Panc1 (cell line): Measurements from ENCODE around the gene TRIM43. TPM values are rescaled to one million over a fixed set of nuclear protein-coding genes. Genes with fewer than 3 reads are reported as not detected.
"Not testable (repeated sequence)": the region's sequence is repeated elsewhere in the genome, so short reads cannot be mapped to it uniquely, and the experiment has no call there.

ENCODE experiments used
- ATAC-seq: fragments of 200-7000 bp; cut with Tn5 transposase; 2 replicates; pipeline ENCODE4 v1.9.1; 2020; ENCODE audit warnings: mild to moderate bottlenecking, moderate library complexity
- BruUV-seq: library from RNA; stranded (reverse); fragments of 400-500 nt; replicated peaks from 2 replicates; lab custom pipeline; 2021; lab: Mats Ljungman, UMichigan
- CTCF ChIA-PET: fragments of 300-600 bp; sonication (Branson Sonifier 250); formaldehyde crosslinking; loops from one replicate; lab custom pipeline; 2022; ENCODE audit warnings: antibody characterized with exemption; lab: Charles Lee
- POLR2A ChIA-PET: fragments of 300-600 bp; sonication (Branson Sonifier 250); formaldehyde crosslinking; loops from one replicate; lab custom pipeline; 2022; ENCODE audit warnings: antibody characterized with exemption; lab: Charles Lee
- DNase-seq: peaks from one replicate; pipeline ENCODE4 v3.0.0-alpha.2; 2010; ENCODE audit warnings: low read depth, low spot score
- H3K27ac ChIP-seq: 2 replicates; pipeline ENCODE4 v1.5.1; 2011; ENCODE audit warnings: mild to moderate bottlenecking, low read length, inconsistent platforms
- H3K27me3 ChIP-seq: fragments of 200-500 bp; sonication (Bioruptor generic); 2 replicates; pipeline ENCODE4 v1.6.0; 2014; ENCODE audit warnings: low read length, inconsistent platforms; ENCODE audit not compliant: control insufficient read depth, insufficient read depth
- H3K36me3 ChIP-seq: fragments of 200-500 bp; sonication (Bioruptor generic); 2 replicates; pipeline ENCODE4 v1.5.1; 2014; ENCODE audit warnings: inconsistent platforms, mild to moderate bottlenecking, low read length, moderate library complexity; ENCODE audit not compliant: control insufficient read depth, insufficient read depth
- H3K4me1 ChIP-seq: 2 replicates; pipeline ENCODE4 v1.5.1; 2011; ENCODE audit warnings: inconsistent platforms, mild to moderate bottlenecking, low read length, moderate library complexity; ENCODE audit not compliant: control insufficient read depth, insufficient read depth
- H3K4me3 ChIP-seq, 2 experiments: 2 replicates each; pipeline ENCODE4 v1.5.1; 2011 to 2012; ENCODE audit warnings: low read depth in 2 of 2, low read length in 2 of 2, mild to moderate bottlenecking in 2 of 2, inconsistent platforms in 1 of 2, moderate library complexity in 1 of 2
- H3K9me3 ChIP-seq: fragments of 200-500 bp; sonication (Bioruptor generic); 2 replicates; pipeline ENCODE4 v1.5.1; 2014; ENCODE audit warnings: low read depth, mild to moderate bottlenecking, inconsistent platforms, low read length, moderate library complexity; ENCODE audit not compliant: control insufficient read depth, insufficient read depth
- in situ Hi-C: cut with HindIII; loops from 2 replicates; pipeline ENCODE4 v1.10.0; 2016; ENCODE audit warnings: low sequenced_read_pairs, low pct_unique_long_range_greater_than_20kb
- intact Hi-C: fragments of 100-400 bp; cut with micrococcal nuclease; formaldehyde crosslinking; loops from one replicate; pipeline ENCODE4 v1.10.0; 2022; ENCODE audit not compliant: unreplicated experiment
- total RNA-seq: library from RNA; stranded (reverse); gene quantifications from one replicate; pipeline ENCODE4 v1.2.1, GENCODE V29; 2021; ENCODE audit not compliant: unreplicated experiment

Gene TRIM43
- total RNA-seq, 1 experiment from 2014 or later, result not detected

GRCh38 chr2:95633626-95634259 is 41.9 kb downstream of the TRIM43 start:
- CTCF ChIA-PET, H3K36me3 ChIP-seq, H3K27me3 ChIP-seq, BruUV-seq, DNase-seq, H3K4me1 ChIP-seq, H3K4me3 ChIP-seq, H3K27ac ChIP-seq, in situ Hi-C loops, intact Hi-C loops, POLR2A ChIA-PET, H3K9me3 ChIP-seq: not testable (repeated sequence)
- 0 out of 2 replicates have a peak, but pooled peaks have one; percentile 45 for ATAC-seq

DNA sequence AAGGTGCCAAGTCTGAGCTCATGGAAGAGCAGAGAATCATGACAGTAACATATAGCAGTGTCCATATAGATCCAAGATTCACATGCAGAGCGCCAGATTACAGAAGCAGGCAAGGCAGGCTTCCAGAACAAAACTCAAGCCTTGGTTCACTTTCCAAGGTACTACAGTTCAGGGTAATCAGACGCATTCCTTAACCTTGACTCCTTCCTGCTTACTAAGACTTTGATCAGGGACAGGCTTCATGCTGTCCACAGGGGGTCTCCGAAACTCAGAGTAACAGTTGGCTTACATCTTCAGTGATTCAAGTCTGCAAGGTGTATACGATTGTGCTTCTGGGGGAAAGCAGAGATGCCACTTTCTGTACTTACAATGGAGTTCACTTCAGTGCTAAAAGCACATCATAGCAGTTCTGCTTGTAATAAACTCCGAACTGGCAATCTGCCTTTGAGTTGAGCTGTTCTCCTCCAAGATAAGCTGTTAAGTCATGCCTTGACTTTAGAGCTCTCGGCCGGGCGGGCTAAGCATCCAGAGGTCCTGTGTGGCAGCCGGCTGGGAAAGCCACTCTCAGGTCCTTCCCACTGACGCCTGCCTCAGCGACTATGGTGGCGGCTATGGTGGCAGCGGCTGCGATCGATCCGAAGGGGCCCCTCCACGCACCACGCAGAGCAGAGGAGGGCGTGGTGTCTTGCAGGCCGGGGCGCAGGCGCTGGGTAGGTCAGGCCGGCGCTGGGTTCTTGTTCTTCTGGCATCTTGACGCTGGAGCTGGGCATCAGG is 48.9 kb downstream of the TRIM43 start:
- BruUV-seq, H3K4me1 ChIP-seq, CTCF ChIA-PET, intact Hi-C loops, POLR2A ChIA-PET, H3K9me3 ChIP-seq, H3K36me3 ChIP-seq, in situ Hi-C loops, H3K27me3 ChIP-seq, DNase-seq, H3K27ac ChIP-seq, H3K4me3 ChIP-seq: not testable (repeated sequence)
- ATAC-seq, result peak; percentile 78

GRCh38 chr2:95641289-95641575 is 49.4 kb downstream of the TRIM43 start:
- DNase-seq, POLR2A ChIA-PET, H3K27me3 ChIP-seq, H3K36me3 ChIP-seq, in situ Hi-C loops, CTCF ChIA-PET, H3K4me3 ChIP-seq, H3K4me1 ChIP-seq, BruUV-seq, H3K9me3 ChIP-seq, H3K27ac ChIP-seq, intact Hi-C loops: not testable (repeated sequence)
- ATAC-seq, result peak; percentile 69; the same call in 1 of the 2 replicates

- H3K9me3 ChIP-seq, CTCF ChIA-PET, H3K27ac ChIP-seq, POLR2A ChIA-PET, in situ Hi-C loops, H3K4me1 ChIP-seq, H3K36me3 ChIP-seq, BruUV-seq, H3K27me3 ChIP-seq, DNase-seq, H3K4me3 ChIP-seq, intact Hi-C loops: not testable (repeated sequence)
- peak; percentile 68 for ATAC-seq
Measured at GRCh38 chr2:95641787-95642186, 50.0 kb downstream of the TRIM43 start.

DNA sequence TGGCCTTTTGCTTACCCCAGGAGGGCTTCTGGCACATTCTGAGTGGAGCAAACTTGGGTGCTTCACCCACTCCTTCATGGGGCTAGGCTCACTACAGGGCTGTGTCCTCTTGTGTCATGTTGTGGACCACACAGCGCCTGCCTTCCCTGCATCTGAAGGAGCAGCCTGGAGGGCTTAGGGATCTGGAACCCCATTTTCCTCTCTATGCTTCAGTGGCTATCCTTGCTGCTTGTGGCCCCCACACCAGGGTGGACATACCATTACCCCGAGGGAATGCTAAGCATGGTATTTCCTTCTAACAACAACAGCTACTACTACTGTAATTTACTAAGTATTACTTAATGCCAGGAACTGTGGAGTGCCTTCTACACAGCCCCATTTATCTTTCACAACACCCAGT is 50.6 kb downstream of the TRIM43 start:
- H3K27ac ChIP-seq, H3K9me3 ChIP-seq, in situ Hi-C loops, H3K36me3 ChIP-seq, POLR2A ChIA-PET, H3K4me1 ChIP-seq, ATAC-seq, DNase-seq, H3K27me3 ChIP-seq, H3K4me3 ChIP-seq, BruUV-seq, CTCF ChIA-PET, intact Hi-C loops: not testable (repeated sequence)

DNA sequence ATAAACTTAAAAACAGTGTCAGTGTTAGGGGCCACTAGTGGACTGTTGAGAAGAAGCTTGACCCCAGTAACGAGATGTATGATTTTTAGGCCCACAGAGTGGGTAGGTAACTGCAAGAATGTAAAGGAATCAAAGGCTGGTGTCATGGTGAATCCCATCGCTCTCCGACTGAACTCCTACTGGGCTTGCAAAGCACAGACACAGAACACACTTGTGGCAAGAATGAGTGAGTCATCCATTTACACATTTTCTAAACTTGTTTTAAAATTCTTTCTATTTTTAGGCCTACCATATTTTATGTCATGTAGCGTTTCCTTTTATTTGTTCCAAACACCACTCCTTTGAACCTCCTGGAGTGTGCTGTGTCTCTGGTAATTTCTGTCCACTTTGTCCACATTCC is 51.1 kb downstream of the TRIM43 start:
- DNase-seq, BruUV-seq, H3K4me3 ChIP-seq, ATAC-seq, H3K27me3 ChIP-seq, CTCF ChIA-PET, H3K4me1 ChIP-seq, H3K9me3 ChIP-seq, POLR2A ChIA-PET, intact Hi-C loops, H3K36me3 ChIP-seq, H3K27ac ChIP-seq, in situ Hi-C loops: not testable (repeated sequence)

DNA sequence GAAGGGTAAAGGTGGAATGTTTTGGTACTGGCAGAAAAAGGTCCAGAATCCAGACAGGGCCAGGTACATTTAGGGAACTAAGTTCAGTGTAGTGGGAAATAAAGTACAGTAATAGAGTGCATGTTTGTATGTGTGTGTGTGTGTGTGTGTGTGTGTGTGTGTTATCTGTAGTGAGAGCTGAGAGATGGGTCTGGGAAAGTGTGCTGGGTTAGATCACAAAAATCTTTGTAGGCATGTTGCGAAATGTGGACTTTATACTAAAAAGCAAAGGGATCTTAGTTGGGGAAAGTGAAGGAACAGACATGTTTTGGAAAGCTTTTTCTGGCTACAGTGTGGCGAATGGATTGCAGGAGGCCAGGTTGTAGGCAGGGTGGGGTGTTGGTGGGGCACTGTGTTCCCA is 53.5 kb downstream of the TRIM43 start:
- ATAC-seq, DNase-seq: not testable (repeated sequence)

More for the DNA sequence above, 53.5 kb downstream of the TRIM43 start:
- H3K4me3 ChIP-seq, H3K36me3 ChIP-seq, H3K27me3 ChIP-seq, H3K4me1 ChIP-seq, H3K9me3 ChIP-seq, CTCF ChIA-PET, BruUV-seq, in situ Hi-C loops, H3K27ac ChIP-seq, intact Hi-C loops, POLR2A ChIA-PET: not testable (repeated sequence)
